ENCODE results near the gene PDYN.

The PDYN gene

DNA sequence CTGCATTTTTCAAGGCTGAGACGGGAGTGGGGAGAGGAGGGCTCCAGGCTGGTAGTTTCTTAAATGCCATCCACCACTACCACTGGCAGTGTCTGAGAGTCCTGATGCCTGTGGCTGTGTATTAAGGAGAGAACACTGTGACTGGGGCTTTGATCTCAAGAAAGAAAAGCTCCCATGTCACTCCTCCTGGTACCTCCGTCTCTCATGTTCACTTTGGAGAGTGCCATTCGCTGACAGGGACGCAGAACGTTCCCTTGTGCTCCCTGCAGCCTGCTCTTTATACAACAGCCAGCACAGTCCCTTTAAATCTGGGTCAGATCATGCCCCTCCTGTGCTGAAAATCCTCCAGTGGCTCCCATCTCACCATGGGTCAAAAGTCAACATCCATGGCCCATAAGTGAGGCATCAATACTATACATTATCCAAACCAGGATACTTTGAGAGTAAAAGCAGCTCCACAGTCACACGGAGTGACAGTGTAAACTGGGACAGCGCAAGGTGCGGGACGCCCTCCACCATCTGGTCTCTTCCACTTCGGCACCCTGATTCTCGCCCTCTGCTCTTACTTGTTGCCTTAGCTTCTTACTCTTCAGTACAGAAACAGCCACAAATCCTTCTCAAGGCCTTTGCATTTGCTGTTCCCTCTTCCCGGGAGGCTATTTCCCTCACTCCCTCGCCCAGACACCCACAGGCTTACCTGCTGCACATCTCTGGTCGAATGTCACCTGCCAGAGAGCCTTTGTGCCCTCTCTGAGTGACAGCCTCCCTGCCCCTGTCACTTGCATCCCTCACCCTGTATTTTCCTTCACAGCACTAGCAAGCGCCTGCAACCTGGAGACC, 20.0 kb downstream of the PDYN start:
- TF ChIP-seq, protein P1, sequence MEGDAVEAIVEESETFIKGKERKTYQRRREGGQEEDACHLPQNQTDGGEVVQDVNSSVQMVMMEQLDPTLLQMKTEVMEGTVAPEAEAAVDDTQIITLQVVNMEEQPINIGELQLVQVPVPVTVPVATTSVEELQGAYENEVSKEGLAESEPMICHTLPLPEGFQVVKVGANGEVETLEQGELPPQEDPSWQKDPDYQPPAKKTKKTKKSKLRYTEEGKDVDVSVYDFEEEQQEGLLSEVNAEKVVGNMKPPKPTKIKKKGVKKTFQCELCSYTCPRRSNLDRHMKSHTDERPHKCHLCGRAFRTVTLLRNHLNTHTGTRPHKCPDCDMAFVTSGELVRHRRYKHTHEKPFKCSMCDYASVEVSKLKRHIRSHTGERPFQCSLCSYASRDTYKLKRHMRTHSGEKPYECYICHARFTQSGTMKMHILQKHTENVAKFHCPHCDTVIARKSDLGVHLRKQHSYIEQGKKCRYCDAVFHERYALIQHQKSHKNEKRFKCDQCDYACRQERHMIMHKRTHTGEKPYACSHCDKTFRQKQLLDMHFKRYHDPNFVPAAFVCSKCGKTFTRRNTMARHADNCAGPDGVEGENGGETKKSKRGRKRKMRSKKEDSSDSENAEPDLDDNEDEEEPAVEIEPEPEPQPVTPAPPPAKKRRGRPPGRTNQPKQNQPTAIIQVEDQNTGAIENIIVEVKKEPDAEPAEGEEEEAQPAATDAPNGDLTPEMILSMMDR (IDR thresholded peaks at IDR 0.05), result no peak
- no peak for TF ChIP-seq ZFX (IDR thresholded peaks at IDR 0.05; ENCODE audit: borderline replicate concordance)
- no peak overlapping the region for H3K27ac ChIP-seq

DNA sequence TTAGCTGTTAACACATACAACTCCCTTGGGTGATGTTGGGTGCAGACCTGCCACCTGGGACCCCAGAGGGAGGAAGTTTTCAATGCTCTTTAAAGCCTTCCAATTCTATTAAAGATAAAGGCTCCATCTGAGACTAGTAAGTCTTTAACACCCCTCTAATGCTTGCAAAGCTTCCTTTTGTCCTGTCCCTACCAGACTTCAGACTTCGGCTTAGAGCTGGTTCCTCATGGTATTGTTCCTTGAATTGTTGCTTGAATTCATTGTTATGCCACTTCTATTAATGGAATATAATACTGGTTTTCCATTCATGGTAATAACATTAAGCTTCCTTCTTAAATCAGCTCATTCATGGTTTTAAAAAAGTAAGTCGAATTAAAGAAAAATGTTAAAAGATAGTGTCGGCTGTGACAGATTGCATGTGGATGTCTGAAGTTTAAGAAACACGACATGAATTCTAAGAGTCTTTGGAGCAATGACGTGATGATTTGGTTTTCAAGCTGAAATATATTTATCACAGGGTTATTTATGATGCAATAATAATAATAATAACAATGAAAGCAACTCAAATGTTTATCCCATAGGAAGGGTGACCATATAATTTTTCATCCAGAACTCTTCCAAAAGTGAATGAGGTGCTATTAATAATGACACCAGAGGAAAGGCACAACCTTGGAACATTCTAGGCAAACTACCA, 21.8 kb downstream of the PDYN start:
- TF ChIP-seq, protein P1 (IDR thresholded peaks at IDR 0.05), result no peak
- TF ChIP-seq ZFX (IDR thresholded peaks at IDR 0.05; ENCODE audit: borderline replicate concordance), result no peak

DNA sequence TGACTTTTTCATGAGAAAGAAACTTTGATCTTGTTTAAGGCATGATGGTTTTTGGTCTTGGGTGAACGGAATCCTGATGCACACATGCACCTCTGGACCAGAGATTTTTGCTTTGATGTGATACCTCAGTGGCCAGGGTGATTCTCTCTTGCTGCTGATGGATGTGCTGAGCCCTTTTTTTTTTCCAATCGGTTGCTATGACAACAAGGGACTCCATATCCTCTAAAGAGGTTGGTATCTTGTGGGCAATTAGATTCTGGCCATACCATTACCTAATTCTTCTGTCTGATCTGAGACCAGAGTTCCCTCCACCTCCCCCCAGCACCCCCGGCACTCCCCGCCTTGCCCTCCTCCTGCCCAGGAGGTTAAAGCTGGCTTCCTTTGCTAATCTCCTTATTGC, 24.9 kb downstream of the PDYN start:
- no peak overlapping the region for H3K27ac ChIP-seq
- TF ChIP-seq, protein P1 (IDR thresholded peaks at IDR 0.05), result no peak
- TF ChIP-seq ZFX (IDR thresholded peaks at IDR 0.05; ENCODE audit: borderline replicate concordance), result no peak

More for the DNA sequence above, 21.8 kb downstream of the PDYN start:
- H3K27ac ChIP-seq, result no peak overlapping the region

DNA sequence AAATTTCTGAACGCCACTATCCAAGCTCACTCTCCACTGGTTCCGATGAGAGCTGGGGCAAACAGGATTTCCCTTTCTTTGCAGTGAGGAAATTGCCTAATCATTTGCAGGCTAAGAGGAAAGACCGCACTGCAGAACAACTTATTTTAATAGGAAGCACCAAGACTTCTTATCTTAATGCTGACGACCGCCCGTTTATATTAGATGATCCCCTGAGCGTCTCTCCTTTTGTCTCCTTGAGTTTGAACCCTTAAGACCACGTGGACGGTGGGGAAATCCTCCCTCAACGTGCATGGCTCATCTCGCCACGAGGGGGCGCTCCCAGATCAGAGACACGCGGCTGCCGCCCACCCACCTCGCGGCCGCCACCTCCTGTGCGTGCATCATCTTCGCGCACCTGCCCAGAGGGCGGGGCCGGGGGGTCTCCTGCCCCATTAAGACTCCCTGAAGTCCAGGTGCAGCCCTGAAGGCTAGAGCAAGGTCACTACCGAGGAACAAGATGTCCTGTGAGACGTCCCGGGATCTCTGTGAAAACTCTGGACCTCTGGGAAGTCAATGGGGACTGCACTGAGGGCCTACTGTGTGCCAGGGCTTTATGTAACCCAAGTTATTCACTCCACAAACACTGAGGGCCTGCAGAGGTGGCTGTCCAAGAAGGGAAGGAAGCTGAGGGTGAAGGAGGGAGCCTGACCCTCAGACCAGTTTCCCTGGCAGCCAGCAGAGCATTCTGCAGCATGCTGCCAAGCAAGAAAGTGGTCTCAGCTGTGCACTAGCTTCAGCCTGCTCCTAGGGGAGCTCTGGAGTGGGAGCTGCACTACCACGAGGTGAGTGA, 28.1 kb downstream of the PDYN start:
- no peak overlapping the region for H3K27ac ChIP-seq
- no peak for TF ChIP-seq ZFX (IDR thresholded peaks at IDR 0.05; ENCODE audit: borderline replicate concordance)
- TF ChIP-seq, protein P1 (IDR thresholded peaks at IDR 0.05), result peak; percentile 92

DNA sequence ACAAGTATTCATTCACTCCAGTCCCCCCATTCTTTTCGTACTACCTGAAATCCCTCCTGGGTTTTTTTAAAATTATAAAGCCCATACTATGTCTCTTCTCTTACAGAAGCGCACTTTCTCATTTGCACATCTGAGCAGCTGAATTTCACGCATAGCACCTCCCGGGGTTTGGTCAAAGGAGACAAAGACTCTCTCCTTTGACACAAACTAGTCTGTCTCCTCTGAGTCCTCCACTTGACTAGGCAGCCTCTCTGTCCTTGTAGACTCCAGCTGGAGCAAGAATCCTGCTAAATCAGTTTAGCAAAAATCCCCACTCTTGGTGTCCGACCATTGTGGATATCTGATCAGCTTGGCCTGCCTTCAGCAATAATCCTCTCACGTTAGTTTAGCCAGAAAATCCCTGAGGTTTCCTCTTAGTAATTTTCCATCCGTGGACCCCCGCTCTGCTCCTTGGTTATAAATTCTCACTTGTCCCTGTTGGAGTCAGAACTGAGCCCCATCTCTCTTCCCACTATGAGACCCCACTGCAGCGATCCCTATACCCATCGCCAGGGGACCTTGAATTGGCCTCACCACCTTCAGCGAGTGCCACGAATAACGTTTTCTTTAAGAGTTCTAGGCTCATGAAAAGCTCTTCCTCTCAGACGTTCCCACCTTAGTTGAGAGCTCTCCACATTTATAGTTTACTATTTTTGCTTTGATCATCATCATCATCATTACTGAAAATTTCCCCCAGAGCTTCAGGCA, 29.0 kb downstream of the PDYN start:
- no peak overlapping the region for H3K27ac ChIP-seq
- TF ChIP-seq, protein P1 (IDR thresholded peaks at IDR 0.05), result no peak
- TF ChIP-seq ZFX (IDR thresholded peaks at IDR 0.05; ENCODE audit: borderline replicate concordance), result no peak

DNA sequence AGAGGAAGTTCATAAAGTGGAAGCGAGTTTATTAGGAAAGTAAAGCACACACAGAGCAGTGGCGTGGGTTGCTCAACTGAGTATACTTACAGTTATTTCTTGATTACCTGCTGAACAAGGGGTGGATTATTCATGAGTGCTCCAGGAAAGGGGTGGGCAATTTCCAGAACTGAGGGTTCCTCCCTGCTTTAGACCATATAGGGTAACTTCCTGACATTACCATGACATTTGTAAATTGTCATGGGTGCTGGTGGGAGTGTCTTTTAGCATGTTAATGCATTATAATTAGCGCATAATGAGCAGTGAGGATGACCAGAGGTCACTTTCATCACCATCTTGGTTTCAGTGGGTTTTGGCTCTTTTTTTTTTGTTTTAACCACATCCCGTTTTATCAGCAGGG, 29.8 kb downstream of the PDYN start:
- H3K27ac ChIP-seq, result no peak overlapping the region
- no peak for TF ChIP-seq ZFX (IDR thresholded peaks at IDR 0.05; ENCODE audit: borderline replicate concordance)
- TF ChIP-seq, protein P1 (IDR thresholded peaks at IDR 0.05), result no peak
